ENCODE results near the gene BDH2. TPM values are rescaled to one million over a fixed set of nuclear protein-coding genes. Genes with fewer than 3 reads are reported as not detected.

The BDH2 gene
- total and polyA plus RNA-seq, 2 of the 8 experiments (the other 6 are each of a cell fraction or from before 2014, with no cell fraction given) = 46.0 to 46.2 TPM

DNA sequence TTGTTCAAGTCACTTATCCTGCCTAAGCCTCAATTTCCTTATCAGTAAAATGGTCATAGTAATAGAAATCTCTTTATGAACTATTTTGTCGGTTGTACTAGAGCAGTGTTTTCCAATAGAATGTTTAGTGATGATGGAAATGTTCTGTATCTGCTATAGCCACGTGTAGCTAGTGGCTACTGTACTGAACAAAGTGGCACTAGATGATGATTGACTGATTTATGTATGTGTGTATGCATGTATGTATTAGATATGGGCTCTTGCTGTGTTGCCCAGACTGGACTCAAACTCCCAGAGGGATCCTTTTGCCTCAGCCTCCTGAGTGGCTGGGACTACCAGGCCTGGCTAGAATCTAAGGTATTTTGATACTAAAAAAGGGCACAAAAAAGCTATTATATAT is 55.5 kb downstream of the BDH2 start:
- no peaks in the 10 kb centered on the region for H3K79me2 ChIP-seq (ENCODE audit: control insufficient read depth in 1 of 2, insufficient read depth in 2 of 2, low read length in 2 of 2)
- no peak overlapping the region for H2BK12ac ChIP-seq (ENCODE audit: low read depth, low read length)
- no peaks in the 10 kb centered on the region for H4K20me1 ChIP-seq (replicated peaks in 1 of 2; ENCODE audit: control insufficient read depth in 1 of 2, insufficient read depth in 2 of 2, low read length in 2 of 2)
- ChIA-PET POLR2A (ENCODE audit: partially characterized antibody) (no interaction called here), CTCF (ENCODE audit: partially characterized antibody) (interaction anchor here (1.0 to 2.0 kb wide), 8 partner anchors 9 to 270 kb away, joined by 3 to 11 read pairs (median 6); partner anchors contain the start of gene BDH2)
- no peak overlapping the region for H3K56ac ChIP-seq (replicated peaks; ENCODE audit: insufficient read length, low read depth, low read length)
- no peaks in the 10 kb centered on the region for H3K36me3 ChIP-seq (ENCODE audit: control insufficient read depth in 2 of 4, insufficient read depth in 4 of 4, low read length in 3 of 4)
- H3K4ac ChIP-seq (replicated peaks; ENCODE audit: insufficient read length, low read depth, low read length) = no peak overlapping the region
- no peaks in the 10 kb centered on the region for H3K9me3 ChIP-seq (ENCODE audit: insufficient read depth in 2 of 2, low read depth in 1 of 2, low read length in 1 of 2)
- no peak overlapping the region for H3K4me3 ChIP-seq (ENCODE audit: extremely low read depth in 1 of 4, insufficient read depth in 2 of 4, low read depth in 3 of 4, low read length in 4 of 4)
- H3K23me2 ChIP-seq (ENCODE audit: low read depth, low read length) = no peaks in the 10 kb centered on the region
- no peak overlapping the region for H2AK5ac ChIP-seq (ENCODE audit: low read depth, low read length)
- no peaks in the 10 kb centered on the region for H3K79me1 ChIP-seq (ENCODE audit: low read depth, low read length)
- no peak overlapping the region for H3K27ac ChIP-seq (ENCODE audit: low read depth, low read length)
- H2BK15ac ChIP-seq (ENCODE audit: low read length) = no peak overlapping the region
- no peak overlapping the region for H3K14ac ChIP-seq (ENCODE audit: insufficient read length)
- no peak overlapping the region for H2BK120ac ChIP-seq (replicated peaks; ENCODE audit: low read depth, low read length)
- H3K23ac ChIP-seq (ENCODE audit: insufficient read length) = no peak overlapping the region
- no peak overlapping the region for H4K5ac ChIP-seq (ENCODE audit: insufficient read length, low read depth, low read length)
- no peak overlapping the region for H2AFZ ChIP-seq (ENCODE audit: low read length)
- no peak overlapping the region for H3K4me2 ChIP-seq (ENCODE audit: insufficient read depth in 1 of 2, low read depth in 2 of 2, low read length in 2 of 2)
- H3K9ac ChIP-seq (replicated peaks in 1 of 4; ENCODE audit: extremely low read depth in 1 of 4, low read depth in 3 of 4, low read length in 3 of 4) = no peak overlapping the region
- no peak overlapping the region for H2BK5ac ChIP-seq (ENCODE audit: low read depth, low read length)
- no peak overlapping the region for H2BK20ac ChIP-seq (ENCODE audit: low read length)
- H3K27me3 ChIP-seq (replicated peaks in 1 of 4; ENCODE audit: control insufficient read depth in 3 of 4, extremely low read depth in 1 of 4, insufficient read depth in 3 of 4, low read length in 3 of 4) = no peaks in the 10 kb centered on the region
- FAIRE-seq = no peak
- no peaks in the 10 kb centered on the region for H3K4me1 ChIP-seq (replicated peaks in 1 of 4; ENCODE audit: control insufficient read depth in 3 of 4, insufficient read depth in 4 of 4, low read length in 3 of 4)
- H4K91ac ChIP-seq (replicated peaks; ENCODE audit: insufficient read length, low read length) = no peak overlapping the region
- H3K18ac ChIP-seq (ENCODE audit: extremely low read depth, low read length) = no peak overlapping the region
- H4K8ac ChIP-seq (ENCODE audit: extremely low read depth, insufficient read depth, low read length) = no peak overlapping the region
- WGBS, 2 experiments (ENCODE audit: extremely low coverage in 1 of 2, insufficient coverage in 1 of 2, insufficient read length in 1 of 2, insufficient replicate concordance in 2 of 2, low coverage in 1 of 2, low lambda C conversion rate in 2 of 2, missing lambda C conversion rate in 1 of 2) = 86% methylated on average over 2 of the region's 2 CpGs; no CpG with 5 or more reads in 1 of the 2 experiments
- no peak for DNase-seq (ENCODE audit: low read depth in 1 of 2, low spot score in 2 of 2)
- TF ChIP-seq TBP (IDR thresholded peaks at IDR 0.05; ENCODE audit: low read depth, low read length) (no peak), SRF (IDR thresholded peaks at IDR 0.05; ENCODE audit: low read depth, low read length) (no peak), BACH1 (IDR thresholded peaks at IDR 0.05; ENCODE audit: low read length) (no peak), NRF1 (IDR thresholded peaks at IDR 0.05; ENCODE audit: low read depth, low read length) (no peak), SP4 (IDR thresholded peaks at IDR 0.05; ENCODE audit: low read length) (no peak), YY1 (IDR thresholded peaks at IDR 0.05; ENCODE audit: low read depth, low read length) (no peak), SUZ12 (IDR thresholded peaks at IDR 0.05; ENCODE audit: low read length) (no peak), ATF2 (IDR thresholded peaks at IDR 0.05; ENCODE audit: low read length) (no peak), NANOG (IDR thresholded peaks at IDR 0.05; ENCODE audit: insufficient read depth, low read depth, low read length, poor library complexity, severe bottlenecking) (no peak), CTBP2 (IDR thresholded peaks at IDR 0.05; ENCODE audit: borderline replicate concordance, insufficient read depth, insufficient read length, low read length) (no peak)
- TF ChIP-seq, protein P1, sequence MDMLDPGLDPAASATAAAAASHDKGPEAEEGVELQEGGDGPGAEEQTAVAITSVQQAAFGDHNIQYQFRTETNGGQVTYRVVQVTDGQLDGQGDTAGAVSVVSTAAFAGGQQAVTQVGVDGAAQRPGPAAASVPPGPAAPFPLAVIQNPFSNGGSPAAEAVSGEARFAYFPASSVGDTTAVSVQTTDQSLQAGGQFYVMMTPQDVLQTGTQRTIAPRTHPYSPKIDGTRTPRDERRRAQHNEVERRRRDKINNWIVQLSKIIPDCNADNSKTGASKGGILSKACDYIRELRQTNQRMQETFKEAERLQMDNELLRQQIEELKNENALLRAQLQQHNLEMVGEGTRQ (IDR thresholded peaks at IDR 0.05; ENCODE audit: low read length) = no peak
